Fibroblast of lung (primary cell): ENCODE measurements around the gene COPS4. TPM values are rescaled to one million over a fixed set of nuclear protein-coding genes. Genes with fewer than 3 reads are reported as not detected.
A peak's percentile ranks its signal among the peaks of the same experiment; 100 is the strongest.
"Not testable (repeated sequence)": the region's sequence is repeated elsewhere in the genome, so short reads cannot be mapped to it uniquely, and the experiment has no call there.

Experiments
- DNase-seq, 2 donors: peaks; one replicate each; pipeline versions ENCODE4 v3.0.0 to v3.0.0-alpha.2; 2010; ENCODE audit warnings: low read depth in 2 of 2
- H2AFZ ChIP-seq: 2 replicates; pipeline ENCODE4 v1.5.1; 2012; ENCODE audit warnings: low read length, control low read depth, inconsistent platforms
- H3K27ac ChIP-seq: 2 replicates; pipeline ENCODE4 v1.5.1; 2011; ENCODE audit warnings: low read length, control low read depth; ENCODE audit not compliant: insufficient read depth
- H3K27me3 ChIP-seq: 2 replicates; pipeline ENCODE4 v1.5.1; 2011; ENCODE audit warnings: mild to moderate bottlenecking, low read length; ENCODE audit not compliant: control insufficient read depth, insufficient read depth
- H3K36me3 ChIP-seq: 2 replicates; pipeline ENCODE4 v1.5.1; 2011; ENCODE audit warnings: low read length; ENCODE audit not compliant: control insufficient read depth, insufficient read depth
- H3K4me1 ChIP-seq: 2 replicates; pipeline ENCODE4 v1.5.1; 2011; ENCODE audit warnings: low read length; ENCODE audit not compliant: control insufficient read depth, insufficient read depth; ENCODE audit errors: extremely low read depth
- H3K4me2 ChIP-seq: 2 replicates; pipeline ENCODE4 v1.5.1; 2011; ENCODE audit warnings: low read length, control low read depth; ENCODE audit not compliant: insufficient read depth; ENCODE audit errors: extremely low read depth
- H3K4me3 ChIP-seq, 4 experiments: fragments of 200-600 bp in 1 of 4; sonication (generic) in 1 of 4; replicated peaks in 1 of 4; 2 replicates each; pipeline ENCODE4 v1.5.1; 2011 to 2016; ENCODE audit warnings: low read length in 4 of 4, low read depth in 3 of 4, mild to moderate bottlenecking in 3 of 4, control low read depth in 2 of 4, inconsistent platforms in 1 of 4, mixed read lengths in 1 of 4; ENCODE audit not compliant: insufficient read depth in 1 of 4; ENCODE audit errors: control extremely low read depth in 1 of 4
- H3K79me2 ChIP-seq: 2 replicates; pipeline ENCODE4 v1.5.1; 2012; ENCODE audit warnings: mild to moderate bottlenecking, low read length, inconsistent platforms; ENCODE audit not compliant: control insufficient read depth, insufficient read depth
- H3K9ac ChIP-seq: 2 replicates; pipeline ENCODE4 v1.5.1; 2011; ENCODE audit warnings: mild to moderate bottlenecking, low read length, control low read depth; ENCODE audit not compliant: insufficient read depth
- H3K9me3 ChIP-seq: 2 replicates; pipeline ENCODE4 v1.5.1; 2012; ENCODE audit warnings: low read depth, low read length; ENCODE audit not compliant: control insufficient read depth, insufficient read depth
- H4K20me1 ChIP-seq: 2 replicates; pipeline ENCODE4 v1.5.1; 2011; ENCODE audit warnings: low read length; ENCODE audit not compliant: control insufficient read depth, insufficient read depth; ENCODE audit errors: extremely low read depth
- EZH2 ChIP-seq: IDR thresholded peaks from 2 replicates; pipeline ENCODE4 v1.5.1; 2012; ENCODE audit warnings: low read length, control low read depth, mild to moderate bottlenecking; ENCODE audit errors: missing control alignments
- polyA plus RNA-seq, 2 donors: library from polyadenylated mRNA; depleted of rRNA in 1 of 2; stranded (reverse) in 1 of 2; unstranded in 1 of 2; fragments of >200 nt; gene quantifications; 2 replicates each; pipeline ENCODE4 v1.2.1, GENCODE V29; 2011 to 2012; ENCODE audit warnings: missing spikeins in 1 of 2
- total RNA-seq: library from RNA; depleted of rRNA; stranded (reverse); fragments of >200 nt; gene quantifications from 2 replicates; pipeline ENCODE4 v1.2.1, GENCODE V29; 2014
- TF ChIP-seq, protein P1 (sequence below), 2 donors: IDR thresholded peaks in 1 of 2; conservative IDR thresholded peaks in 1 of 2; 1 replicate in 1 of 2; 2 replicates in 1 of 2; pipeline ENCODE4 v1.5.1; 2011 to 2012; ENCODE audit warnings: low read length in 2 of 2, control low read depth in 1 of 2, inconsistent platforms in 1 of 2, low read depth in 1 of 2, mild to moderate bottlenecking in 1 of 2

Gene COPS4
- total and polyA plus RNA-seq, 2 donors (not counting 1 experiment from before 2014, with no cell fraction given), result 82.3 to 128 TPM

DNA sequence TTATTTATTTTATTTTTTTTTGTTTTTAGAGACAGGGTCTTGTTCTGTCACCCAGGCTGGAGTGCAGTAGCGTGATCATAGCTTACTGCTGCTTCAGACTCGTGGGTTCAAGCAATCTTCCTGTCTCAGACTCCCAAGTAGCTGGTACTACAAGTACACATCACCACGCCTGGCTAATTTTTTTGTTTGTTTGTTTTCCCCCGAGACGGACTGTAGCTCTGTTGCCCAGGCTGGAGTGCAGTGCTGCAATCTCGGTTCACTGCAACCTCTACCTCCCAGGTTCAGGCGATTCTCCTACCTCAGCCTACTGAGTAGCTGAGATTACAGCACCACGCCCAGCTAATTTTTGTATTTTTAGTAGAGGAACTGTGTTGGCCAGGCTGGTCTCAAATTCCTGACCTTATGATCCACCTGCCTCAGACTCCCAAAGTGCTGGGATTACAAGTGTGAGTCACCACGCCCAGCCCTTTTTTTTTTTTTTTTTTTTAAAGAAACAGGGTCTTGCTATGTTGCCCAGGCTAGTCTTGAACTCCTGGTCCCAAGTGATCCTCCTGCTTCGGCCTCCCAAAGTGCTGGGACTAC, 32.2 kb downstream of the COPS4 start:
- no peak overlapping the region for H3K9ac ChIP-seq
- no peak overlapping the region for H3K4me3 ChIP-seq
- peaks cover 3% of the 10 kb centered on the region for H3K4me1 ChIP-seq
- TF ChIP-seq EZH2, result no peak
- no peak overlapping the region for H3K27ac ChIP-seq
- no peak overlapping the region for H2AFZ ChIP-seq
- H3K27me3 ChIP-seq, result no peaks in the 10 kb centered on the region
- H3K9me3 ChIP-seq, result no peaks in the 10 kb centered on the region
- H3K4me2 ChIP-seq, result no peak overlapping the region
- no peak for DNase-seq
- peaks cover 1% of the 10 kb centered on the region for H3K36me3 ChIP-seq
- H3K79me2 ChIP-seq, result no peaks in the 10 kb centered on the region
- no peaks in the 10 kb centered on the region for H4K20me1 ChIP-seq

DNA sequence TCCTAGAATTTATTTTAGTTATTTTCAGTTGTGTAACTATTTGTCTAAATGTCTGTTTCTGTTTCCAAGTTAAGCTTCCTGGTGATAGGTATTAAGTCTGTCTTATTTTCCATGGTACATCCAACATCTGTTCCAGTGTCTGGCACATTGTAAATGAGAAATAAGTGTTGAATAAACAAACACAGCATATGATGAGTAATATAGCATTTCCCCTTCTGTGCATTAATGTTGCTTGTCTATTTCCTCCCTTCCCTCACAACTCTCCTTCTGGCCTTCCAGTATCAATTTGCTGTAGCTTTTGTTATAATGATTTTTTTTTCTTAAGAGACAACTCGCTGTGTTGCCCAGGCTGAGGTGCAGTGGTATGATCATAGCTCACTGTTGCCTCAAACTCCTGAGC, 36.1 kb downstream of the COPS4 start:
- Histone ChIP-seq H3K27me3 (no peaks in the 10 kb centered on the region), H3K4me3 (no peak overlapping the region), H2AFZ (no peak overlapping the region), H3K36me3 (no peaks in the 10 kb centered on the region), H4K20me1 (no peaks in the 10 kb centered on the region), H3K4me2 (no peak overlapping the region), H3K9me3 (no peaks in the 10 kb centered on the region), H3K4me1 (peaks cover 13% of the 10 kb centered on the region), H3K9ac (no peak overlapping the region), H3K27ac (no peak overlapping the region), H3K79me2 (no peaks in the 10 kb centered on the region)
- TF ChIP-seq EZH2, result no peak
- TF ChIP-seq, protein P1, sequence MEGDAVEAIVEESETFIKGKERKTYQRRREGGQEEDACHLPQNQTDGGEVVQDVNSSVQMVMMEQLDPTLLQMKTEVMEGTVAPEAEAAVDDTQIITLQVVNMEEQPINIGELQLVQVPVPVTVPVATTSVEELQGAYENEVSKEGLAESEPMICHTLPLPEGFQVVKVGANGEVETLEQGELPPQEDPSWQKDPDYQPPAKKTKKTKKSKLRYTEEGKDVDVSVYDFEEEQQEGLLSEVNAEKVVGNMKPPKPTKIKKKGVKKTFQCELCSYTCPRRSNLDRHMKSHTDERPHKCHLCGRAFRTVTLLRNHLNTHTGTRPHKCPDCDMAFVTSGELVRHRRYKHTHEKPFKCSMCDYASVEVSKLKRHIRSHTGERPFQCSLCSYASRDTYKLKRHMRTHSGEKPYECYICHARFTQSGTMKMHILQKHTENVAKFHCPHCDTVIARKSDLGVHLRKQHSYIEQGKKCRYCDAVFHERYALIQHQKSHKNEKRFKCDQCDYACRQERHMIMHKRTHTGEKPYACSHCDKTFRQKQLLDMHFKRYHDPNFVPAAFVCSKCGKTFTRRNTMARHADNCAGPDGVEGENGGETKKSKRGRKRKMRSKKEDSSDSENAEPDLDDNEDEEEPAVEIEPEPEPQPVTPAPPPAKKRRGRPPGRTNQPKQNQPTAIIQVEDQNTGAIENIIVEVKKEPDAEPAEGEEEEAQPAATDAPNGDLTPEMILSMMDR (conservative IDR thresholded peaks at IDR 0.05 in 1 of 2, IDR thresholded peaks at IDR 0.05 in 1 of 2; ENCODE audit: low read depth in 1 of 2, low read length in 2 of 2), result no peak
- DNase-seq, result peak; percentile 16 to 48

GRCh38 chr4:83074086-83074704, 39.2 kb downstream of the COPS4 start:
- Histone ChIP-seq H3K9me3 (no peaks in the 10 kb centered on the region), H3K27me3 (no peaks in the 10 kb centered on the region), H3K4me1 (peaks cover 11% of the 10 kb centered on the region), H3K27ac (no peak overlapping the region), H3K4me2 (peak overlapping the region; percentile 23), H4K20me1 (no peaks in the 10 kb centered on the region), H3K4me3 (no peak overlapping the region), H2AFZ (no peak overlapping the region), H3K9ac (no peak overlapping the region), H3K79me2 (no peaks in the 10 kb centered on the region), H3K36me3 (no peaks in the 10 kb centered on the region)
- peak; percentile 77 to 88 for DNase-seq
- TF ChIP-seq EZH2, result no peak
- TF ChIP-seq, protein P1 (conservative IDR thresholded peaks at IDR 0.05 in 1 of 2, IDR thresholded peaks at IDR 0.05 in 1 of 2; ENCODE audit: low read depth in 1 of 2, low read length in 2 of 2), result peak; percentile 69 to 77

DNA sequence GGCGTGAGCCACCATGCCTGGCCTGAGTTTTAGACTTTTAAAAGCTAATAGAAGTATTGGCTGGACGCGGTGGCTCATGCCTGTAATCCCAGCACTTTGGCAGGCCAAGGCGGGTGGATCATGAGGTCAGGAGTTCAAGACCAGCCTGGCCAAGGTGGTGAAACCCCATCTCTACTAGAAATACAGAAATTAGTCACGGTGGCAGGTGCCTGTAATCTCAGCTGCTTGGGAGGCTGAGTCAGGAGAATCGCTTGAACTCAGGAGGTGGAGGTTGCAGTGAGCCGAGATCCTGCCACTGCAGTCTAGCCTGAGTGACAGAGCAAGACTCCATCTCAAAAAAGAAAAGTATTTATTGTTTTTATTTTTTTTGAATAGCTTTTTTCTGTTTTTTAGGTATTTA, 39.8 kb downstream of the COPS4 start:
- DNase-seq, H2AFZ ChIP-seq, H3K9me3 ChIP-seq, H3K27me3 ChIP-seq, H3K4me3 ChIP-seq, H3K79me2 ChIP-seq, H4K20me1 ChIP-seq, H3K9ac ChIP-seq, H3K4me2 ChIP-seq, H3K27ac ChIP-seq, H3K36me3 ChIP-seq: not testable (repeated sequence)
- peaks cover 11% of the 10 kb centered on the region for H3K4me1 ChIP-seq
